HG02852 (cell line): ENCODE results near the gene MCTP1.
"Not testable (repeated sequence)": the region's sequence is repeated elsewhere in the genome, so short reads cannot be mapped to it uniquely, and the experiment has no call there.

Experiments
- ATAC-seq: cut with Tn5 transposase; IDR thresholded peaks from one replicate; pipeline ENCODE4 v1.9.1; 2021; ENCODE audit warnings: mild to moderate bottlenecking, moderate library complexity; ENCODE audit not compliant: unreplicated experiment

Gene MCTP1

DNA sequence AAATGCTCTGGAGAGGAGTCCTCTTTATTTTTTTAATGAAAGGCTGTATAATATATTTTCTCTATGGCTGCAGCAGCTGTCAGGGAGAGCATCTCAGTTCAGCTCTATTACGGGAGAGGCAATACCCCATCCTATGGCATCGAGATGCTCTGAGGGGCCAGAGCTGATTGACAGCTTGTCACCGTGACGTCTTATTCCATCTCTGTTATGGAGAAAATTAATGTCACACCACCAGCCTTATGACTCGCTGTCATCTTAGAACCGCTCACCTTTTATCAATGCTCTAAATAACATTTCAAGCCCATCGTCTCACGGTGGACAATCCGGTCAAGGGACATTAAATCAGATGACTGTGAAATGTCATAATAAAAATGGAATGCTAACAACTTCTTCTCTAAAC is 392.9 kb downstream of the MCTP1 start:
- no peak for ATAC-seq

DNA sequence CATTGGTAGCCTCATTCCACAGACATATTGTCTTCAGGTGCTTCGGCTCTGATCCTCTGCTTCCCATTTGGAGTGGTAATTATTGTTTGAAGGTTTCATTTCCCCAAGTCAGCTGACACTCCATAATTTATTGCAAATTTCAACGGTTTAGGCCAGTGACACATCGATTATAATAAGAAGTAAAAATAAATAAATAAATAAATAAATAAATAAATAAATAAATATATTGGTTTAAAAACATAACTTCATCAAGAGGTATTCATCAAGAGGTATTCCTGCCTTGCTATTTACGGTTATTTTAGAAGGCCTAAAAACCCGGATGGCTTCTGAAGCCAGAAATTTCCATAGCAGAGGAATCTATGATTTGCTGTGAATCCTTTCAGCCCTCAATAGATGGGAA is 393.3 kb downstream of the MCTP1 start:
- no peak for ATAC-seq

DNA sequence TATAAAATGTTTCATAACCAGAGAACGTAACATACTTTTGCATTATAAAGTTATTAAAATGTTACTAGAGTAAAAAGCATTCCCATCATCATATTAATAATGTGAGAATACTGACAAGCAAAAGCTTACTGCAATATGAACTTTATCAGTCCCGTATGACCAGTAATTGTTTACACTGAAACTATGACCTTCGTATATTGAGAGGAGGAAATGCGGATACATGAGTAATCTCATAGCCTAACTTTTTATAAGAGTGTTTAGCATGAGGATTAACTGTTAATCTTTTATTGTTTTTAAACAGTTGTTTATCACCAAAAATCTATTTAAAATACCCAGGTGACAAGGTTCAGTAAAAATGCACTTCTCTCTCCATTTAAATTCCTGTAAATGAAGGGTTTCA is 394.0 kb downstream of the MCTP1 start:
- ATAC-seq, result no peak

DNA sequence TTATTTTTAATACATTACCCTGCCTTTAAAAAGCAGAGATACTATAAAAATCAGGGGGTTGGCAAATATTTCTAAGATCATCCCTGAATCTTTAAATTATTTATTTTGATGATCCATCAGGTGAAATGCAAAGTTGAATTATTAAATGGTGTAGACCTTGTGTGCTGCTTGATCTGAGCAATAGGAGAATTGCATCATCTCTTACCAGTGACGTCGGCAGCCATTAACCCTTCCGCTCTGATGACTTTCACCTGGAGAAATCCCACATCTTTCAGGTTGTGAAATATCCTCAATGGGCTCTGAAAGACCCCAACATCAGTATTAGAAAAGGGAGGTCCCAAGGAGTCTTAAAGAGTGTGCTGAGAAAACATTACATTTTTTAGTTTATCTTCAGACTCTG is 396.2 kb downstream of the MCTP1 start:
- ATAC-seq, result no peak

GRCh38 chr5:94885931-94886330 is 399.0 kb downstream of the MCTP1 start:
- ATAC-seq, result no peak

DNA sequence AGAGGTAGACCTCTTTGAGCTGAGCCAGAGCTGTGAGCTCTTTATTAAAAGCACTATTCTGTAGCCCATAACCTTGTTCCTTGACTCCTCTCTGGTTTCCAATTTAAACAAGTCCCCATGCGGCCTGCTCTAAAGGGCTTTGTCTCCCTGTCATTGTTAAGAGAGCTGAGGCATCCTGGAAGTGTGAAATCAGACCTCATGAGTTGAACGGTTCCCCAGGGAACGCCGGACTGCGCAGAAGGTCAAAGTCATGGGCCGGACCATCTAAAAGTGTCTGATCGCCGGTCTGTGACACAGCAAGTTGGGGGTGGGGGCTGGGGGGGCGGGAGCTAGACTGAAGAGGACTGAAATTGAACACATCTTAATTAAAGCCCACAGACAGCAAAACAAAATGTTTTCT is 400.6 kb downstream of the MCTP1 start:
- no peak for ATAC-seq

DNA sequence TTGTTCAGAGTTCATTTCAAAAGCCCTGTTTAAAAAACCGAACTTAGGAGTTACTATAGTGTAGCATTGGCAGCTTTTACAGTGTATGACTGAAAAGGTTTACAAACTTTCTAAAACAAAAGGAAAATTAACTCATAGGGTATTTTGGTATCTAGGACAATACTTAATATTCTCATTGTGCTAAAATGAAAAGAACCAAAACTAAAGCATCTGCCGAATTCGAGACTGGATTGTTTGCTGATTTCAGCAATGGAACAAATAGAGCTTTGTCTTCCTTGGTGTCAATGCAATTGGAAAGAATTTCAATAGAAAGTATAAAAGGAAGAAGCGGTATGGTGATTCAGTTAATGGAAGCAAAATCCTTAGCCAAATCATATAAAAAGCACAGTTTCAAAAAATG is 412.4 kb downstream of the MCTP1 start:
- ATAC-seq, result no peak

- ATAC-seq, result no peak
Measured at GRCh38 chr5:94870511-94871183, 414.2 kb downstream of the MCTP1 start.

GRCh38 chr5:94869921-94870320 is 415.0 kb downstream of the MCTP1 start:
- ATAC-seq, result no peak

DNA sequence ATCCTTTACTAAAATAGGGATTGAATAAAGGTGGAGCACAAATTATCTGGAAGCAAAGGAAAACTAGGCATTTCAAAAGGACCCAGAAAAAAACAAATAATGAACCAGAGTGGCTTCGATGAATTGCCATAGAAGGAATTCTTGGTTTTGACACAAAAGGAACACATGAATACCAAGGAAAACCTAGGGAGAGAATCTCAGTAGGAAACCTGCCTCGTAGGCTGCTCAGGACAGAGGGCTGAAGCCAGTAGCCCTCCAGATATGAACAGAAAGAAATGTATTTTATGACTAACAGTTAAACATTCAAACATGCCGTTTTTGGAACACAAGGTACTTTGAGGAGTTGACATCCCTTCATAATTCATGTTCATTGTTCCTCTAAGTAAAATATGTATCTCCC is 420.9 kb downstream of the MCTP1 start:
- ATAC-seq, result no peak

GRCh38 chr5:94857111-94857510 is 427.8 kb downstream of the MCTP1 start:
- no peak for ATAC-seq

GRCh38 chr5:94856257-94856800 is 428.6 kb downstream of the MCTP1 start:
- no peak for ATAC-seq

GRCh38 chr5:94855543-94855942 is 429.4 kb downstream of the MCTP1 start:
- ATAC-seq, result no peak

DNA sequence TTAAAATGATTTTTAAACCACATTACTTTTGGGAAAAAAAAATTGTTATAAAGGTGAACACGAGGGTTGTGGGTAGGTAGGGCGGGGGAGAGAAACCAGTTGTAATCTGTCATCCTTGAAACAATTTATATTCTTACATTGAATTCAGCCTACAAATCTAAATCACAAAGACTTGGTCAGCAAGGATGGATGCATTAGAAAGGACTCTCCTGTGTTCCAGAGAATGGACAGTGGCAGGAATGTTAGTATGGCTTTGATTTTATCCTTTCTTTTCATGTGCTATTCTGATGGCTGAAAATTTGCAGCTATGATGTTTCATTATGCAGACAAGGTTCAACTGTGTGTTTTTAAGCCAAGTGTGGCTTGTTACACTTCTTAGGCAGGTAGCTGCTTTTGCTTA is 431.8 kb downstream of the MCTP1 start:
- no peak for ATAC-seq

DNA sequence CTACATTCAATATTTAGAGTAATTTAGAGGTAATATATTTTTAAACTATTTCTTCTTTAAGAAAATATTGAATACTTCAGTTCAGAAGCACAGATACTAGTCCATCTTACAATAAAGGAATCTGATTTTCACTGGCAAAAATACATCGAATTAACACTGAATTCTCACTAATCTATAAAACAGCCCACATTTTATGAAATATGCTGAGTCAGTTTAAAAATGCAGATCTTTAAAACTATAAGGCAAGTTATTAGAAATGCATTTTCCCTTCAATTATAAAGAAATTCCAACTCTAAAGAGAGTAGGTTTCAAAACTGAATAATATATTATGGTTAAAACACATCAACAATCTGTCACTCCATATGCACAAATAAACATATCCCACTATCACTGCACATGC is 433.9 kb downstream of the MCTP1 start:
- ATAC-seq, result no peak

- ATAC-seq, result peak; percentile 93
Measured at GRCh38 chr5:94849821-94850736, 434.8 kb downstream of the MCTP1 start.

DNA sequence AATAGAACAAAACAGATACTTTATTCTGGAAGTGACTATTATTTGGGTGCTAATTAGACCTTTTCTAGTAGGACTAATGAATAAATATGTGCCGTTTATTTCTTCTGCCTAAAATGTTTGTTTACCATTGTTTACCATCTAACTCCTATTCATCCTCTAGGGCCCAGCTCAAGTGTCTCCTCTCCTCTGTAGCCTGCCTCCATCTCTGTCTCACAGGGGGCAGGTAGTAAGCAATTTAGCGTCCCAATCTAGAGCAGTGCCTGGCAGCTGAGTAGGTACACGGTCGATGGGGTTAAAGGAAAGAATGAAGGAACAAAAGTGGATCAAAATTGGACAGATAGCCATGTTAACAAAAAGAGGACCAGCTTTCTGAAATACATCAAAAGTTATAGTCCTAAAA is 435.6 kb downstream of the MCTP1 start:
- ATAC-seq, result no peak

DNA sequence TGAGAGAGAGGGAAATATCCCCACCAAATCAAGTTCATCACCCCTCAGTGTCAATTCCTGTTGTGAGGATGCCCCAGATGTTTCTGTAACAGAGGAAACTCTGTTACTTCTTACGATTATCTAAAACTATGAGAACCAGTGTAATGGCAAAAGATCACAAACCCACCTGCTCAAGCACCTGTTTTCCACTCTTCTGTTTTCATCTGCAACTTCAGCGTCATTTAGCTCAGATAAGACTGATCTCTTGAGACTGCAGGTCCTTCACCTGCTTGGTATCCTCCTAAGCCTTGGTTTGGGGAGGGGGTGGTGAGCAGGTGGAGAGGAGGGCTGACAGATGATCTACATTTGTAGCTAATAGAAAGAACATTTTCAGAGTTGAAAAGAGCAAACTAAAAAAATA is 437.2 kb downstream of the MCTP1 start:
- ATAC-seq, result no peak

GRCh38 chr5:94847019-94847418 is 437.9 kb downstream of the MCTP1 start:
- no peak for ATAC-seq

DNA sequence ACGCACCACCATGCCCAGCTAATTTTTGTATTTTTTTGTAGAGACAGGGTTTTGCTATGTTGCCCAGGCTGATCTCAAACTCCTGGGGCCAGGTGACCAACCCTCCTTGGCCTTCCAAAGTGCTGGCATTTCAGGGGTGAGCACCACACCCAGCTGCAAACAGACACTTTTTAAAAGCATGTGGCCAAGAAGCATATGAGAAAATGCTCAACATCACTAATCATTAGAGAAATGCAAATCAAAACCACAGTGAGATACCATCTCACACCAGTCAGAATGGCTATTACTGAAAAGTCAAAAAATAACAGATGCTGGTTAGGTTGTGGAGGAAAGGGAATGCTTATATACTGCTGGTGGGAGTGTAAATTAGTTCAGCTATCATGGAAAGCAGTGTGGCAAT is 439.2 kb downstream of the MCTP1 start:
- not testable (repeated sequence) for ATAC-seq

GRCh38 chr5:94841598-94842322 is 443.1 kb downstream of the MCTP1 start:
- ATAC-seq, result no peak
